ENCODE results near the gene LRBA.
"Not testable (repeated sequence)": the region's sequence is repeated elsewhere in the genome, so short reads cannot be mapped to it uniquely, and the experiment has no call there.

The LRBA gene

GRCh38 chr4:150578745-150579501 is 436.2 kb downstream of the LRBA start:
- no peak for DNase-seq (ENCODE audit: low read depth in 2 of 3, low spot score in 2 of 3)

DNA sequence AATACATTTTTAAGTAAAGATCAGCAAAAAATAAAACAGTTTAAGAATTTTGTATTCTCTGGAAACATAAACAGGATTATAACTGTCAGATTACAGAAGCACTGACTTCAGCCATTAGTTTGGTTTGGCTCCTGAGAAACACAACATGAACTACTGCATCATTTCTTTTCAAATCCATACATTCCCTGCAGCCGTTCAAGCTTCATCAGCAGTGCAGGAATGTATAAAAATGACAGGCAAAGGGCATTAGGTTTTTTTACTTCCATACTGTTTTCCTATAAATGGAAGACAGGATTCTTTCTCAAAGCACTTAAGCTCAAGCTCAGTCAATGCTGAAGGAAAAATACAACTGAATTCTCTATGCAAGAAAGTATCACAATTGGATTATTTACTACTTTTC is 437.3 kb downstream of the LRBA start:
- no peak for DNase-seq (ENCODE audit: low read depth in 2 of 3, low spot score in 2 of 3)

DNA sequence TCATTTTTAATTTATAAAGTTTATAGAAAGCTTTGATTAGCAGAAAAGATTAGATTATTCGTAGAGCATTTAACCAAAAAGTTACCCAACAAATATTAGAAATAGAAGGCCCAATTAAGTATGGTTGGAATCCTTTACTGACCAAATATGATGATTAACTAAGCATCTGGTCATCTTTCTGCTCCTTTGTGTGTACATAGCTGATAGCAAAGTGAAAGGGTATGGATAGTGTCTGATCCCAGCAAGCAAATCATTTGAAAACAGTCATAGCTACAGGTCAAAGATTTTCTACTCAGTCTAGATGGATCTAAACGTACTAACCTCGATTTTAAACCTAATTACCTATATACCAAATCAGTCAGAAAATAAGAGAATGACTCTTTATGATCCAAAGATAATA is 440.4 kb downstream of the LRBA start:
- DNase-seq (ENCODE audit: low read depth in 2 of 3, low spot score in 2 of 3): no peak

DNA sequence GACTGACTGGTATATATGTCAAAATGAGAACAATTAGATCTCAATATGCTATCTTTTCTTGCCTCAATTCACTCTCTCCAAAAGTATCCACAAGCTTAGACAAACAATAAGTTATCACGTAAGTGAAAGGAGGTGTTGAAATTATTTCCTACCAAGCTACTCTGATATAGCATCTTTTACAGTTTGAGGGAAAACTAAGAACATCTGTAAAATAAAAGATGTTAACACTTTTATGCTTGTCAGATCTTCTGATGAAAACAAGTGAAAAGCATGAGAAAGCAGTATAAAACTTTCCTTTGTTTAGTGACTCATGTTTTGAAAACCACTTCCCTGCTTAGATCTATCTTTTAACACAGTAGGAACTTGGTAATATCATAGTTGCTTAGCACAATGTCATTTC is 441.6 kb downstream of the LRBA start:
- DNase-seq (ENCODE audit: low read depth in 2 of 3, low spot score in 2 of 3): no peak

- DNase-seq (ENCODE audit: low read depth in 2 of 3, low spot score in 2 of 3): no peak
These were observed 442.2 kb downstream of the LRBA start for GRCh38 chr4:150572704-150573504.

DNA sequence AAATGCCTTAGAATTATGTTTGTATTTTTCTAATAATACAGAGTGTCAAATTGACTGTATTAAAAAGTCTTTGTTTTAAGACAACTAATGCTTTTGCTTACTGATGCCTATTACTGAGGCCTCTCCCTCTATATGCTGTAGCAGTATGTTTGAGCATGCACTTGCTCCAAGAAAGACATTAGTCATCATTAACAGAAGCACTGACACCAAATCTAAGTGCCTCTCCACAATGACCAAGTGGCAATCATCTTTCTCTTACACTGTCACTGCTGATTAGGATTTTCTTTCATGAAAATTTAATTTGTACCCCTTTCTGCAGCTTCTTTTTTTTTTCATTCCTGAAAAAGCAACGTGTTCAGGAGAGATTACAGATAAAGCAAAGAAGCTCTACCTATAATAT is 444.2 kb downstream of the LRBA start:
- DNase-seq (ENCODE audit: low read depth in 2 of 3, low spot score in 2 of 3): no peak

DNA sequence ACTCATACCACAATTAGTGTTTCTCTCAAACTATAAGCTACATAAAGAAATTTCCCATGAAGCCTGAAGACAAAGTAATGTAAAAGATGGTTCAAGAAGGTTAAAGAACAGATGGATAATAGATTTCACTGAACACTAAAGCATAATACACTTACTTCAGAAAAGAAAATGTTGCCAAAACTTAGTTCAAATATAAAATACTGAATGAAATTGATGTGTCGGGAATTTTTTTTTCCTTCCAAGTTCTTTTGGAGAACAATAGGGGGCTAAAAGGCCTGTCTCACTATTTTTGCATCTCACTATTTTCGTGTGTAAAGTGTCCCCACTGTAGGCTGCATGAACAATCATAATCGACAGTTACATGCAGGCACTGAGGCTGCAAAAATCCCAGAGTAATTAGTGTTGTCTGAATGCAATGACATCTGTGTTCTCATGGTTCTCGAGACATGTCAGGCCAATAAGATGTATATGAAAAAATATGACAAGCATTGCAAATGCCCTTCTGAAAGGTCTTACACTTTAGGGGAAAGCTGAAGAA is 445.0 kb downstream of the LRBA start:
- no peak for DNase-seq (ENCODE audit: low read depth in 2 of 3, low spot score in 2 of 3)

DNA sequence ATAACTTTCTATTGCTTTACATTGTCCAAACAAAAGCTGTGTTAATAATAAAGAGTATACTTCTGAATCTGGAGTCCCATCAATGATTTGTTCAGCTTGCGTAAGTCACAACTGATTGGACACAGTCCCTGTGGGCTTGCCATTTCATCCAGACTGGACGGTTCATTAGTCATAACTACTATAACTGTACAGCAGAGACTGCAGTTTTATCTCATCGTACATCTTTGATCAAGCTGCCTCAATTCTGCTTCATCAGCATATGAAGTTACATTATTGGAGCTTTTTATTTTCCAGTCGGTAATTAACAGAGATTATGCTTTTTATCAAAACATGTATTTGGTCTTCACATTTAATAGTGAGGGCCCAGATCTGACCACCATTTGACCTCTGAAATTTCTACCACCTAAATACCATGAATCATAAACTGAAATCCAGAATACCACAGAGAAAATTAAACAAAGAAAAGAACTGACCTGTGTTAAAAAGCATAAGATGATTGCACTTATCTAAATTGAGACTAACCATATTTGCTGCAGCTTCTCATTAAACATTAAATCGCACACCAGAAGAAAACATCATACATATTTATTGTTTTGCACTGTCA is 445.6 kb downstream of the LRBA start:
- DNase-seq (ENCODE audit: low read depth in 2 of 3, low spot score in 2 of 3): no peak

GRCh38 chr4:150567070-150567469 is 448.0 kb downstream of the LRBA start:
- DNase-seq (ENCODE audit: low read depth in 2 of 3, low spot score in 2 of 3): no peak

GRCh38 chr4:150564967-150565366 is 450.1 kb downstream of the LRBA start:
- not testable (repeated sequence) for DNase-seq (ENCODE audit: low read depth in 2 of 3, low spot score in 2 of 3)

- no peak for DNase-seq (ENCODE audit: low read depth in 2 of 3, low spot score in 2 of 3)
These were observed 452.3 kb downstream of the LRBA start for GRCh38 chr4:150562751-150563150.

GRCh38 chr4:150562250-150562649 is 452.8 kb downstream of the LRBA start:
- no peak for DNase-seq (ENCODE audit: low read depth in 2 of 3, low spot score in 2 of 3)

GRCh38 chr4:150561143-150561737 is 453.8 kb downstream of the LRBA start:
- DNase-seq (ENCODE audit: low read depth in 2 of 3, low spot score in 2 of 3): no peak

DNA sequence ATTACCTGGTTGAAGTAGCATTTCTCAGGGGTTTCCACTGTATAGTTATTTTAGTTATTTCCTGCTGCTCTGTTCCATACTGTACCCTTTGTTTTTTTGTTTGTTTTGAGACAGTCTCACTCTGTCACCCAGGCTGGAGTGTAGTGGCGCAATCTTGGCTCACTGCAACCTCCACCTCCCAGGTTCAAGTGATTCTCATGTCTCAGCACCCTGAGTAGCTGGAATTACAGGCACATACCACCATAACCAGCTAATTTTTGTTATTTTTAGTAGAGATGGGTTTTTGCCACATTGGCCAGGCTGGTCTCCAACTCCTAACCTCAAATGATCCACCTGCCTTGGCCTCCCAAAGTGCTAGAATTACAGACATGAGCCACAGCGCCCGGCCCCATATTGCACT is 457.3 kb downstream of the LRBA start:
- DNase-seq (ENCODE audit: low read depth in 2 of 3, low spot score in 2 of 3): not testable (repeated sequence)

- no peak for DNase-seq (ENCODE audit: low read depth in 2 of 3, low spot score in 2 of 3)
These were observed 467.8 kb downstream of the LRBA start for GRCh38 chr4:150547154-150547838.

- DNase-seq (ENCODE audit: low read depth in 2 of 3, low spot score in 2 of 3): no peak
These were observed 468.8 kb downstream of the LRBA start for GRCh38 chr4:150546286-150546685.

DNA sequence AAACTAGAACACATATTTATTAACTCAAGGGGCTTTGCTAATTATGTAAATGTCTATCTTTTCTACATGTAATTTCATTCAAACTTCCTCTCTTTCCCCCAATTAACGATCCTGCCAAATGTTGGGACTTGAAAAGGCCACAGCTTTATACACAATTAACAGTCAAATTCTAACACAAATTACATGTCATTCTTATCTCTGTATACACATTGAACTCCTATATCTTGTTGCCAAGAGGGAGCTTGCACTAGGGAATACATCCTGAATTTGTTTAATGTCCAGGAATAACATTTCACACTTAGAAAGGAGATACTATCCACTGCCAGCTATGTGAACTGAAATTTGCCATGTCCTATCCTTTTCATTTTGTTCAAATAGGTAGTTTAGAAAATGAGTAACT is 472.0 kb downstream of the LRBA start:
- DNase-seq (ENCODE audit: low read depth in 2 of 3, low spot score in 2 of 3): no peak

DNA sequence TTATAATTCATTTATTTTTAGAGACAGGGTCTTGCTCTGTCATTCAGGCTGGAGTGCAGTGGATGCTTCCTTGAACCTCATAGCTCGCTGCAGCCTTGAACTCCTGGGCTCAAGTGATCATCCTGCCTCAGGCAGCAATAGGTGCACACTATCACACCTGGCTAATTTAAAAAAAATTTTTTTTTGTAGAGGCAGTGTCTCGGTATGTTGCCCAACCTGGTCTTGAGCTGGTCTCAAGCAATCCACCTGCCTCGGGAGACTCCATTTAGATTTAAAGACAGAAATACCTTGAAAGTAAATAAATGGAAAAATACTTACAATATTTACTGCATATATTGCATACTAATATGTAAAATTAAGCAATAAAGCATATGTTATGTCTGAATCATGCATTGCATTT is 473.4 kb downstream of the LRBA start:
- no peak for DNase-seq (ENCODE audit: low read depth in 2 of 3, low spot score in 2 of 3)

GRCh38 chr4:150540959-150541360 is 474.1 kb downstream of the LRBA start:
- no peak for DNase-seq (ENCODE audit: low read depth in 2 of 3, low spot score in 2 of 3)

GRCh38 chr4:150540536-150540935 is 474.5 kb downstream of the LRBA start:
- DNase-seq (ENCODE audit: low read depth in 2 of 3, low spot score in 2 of 3): no peak

GRCh38 chr4:150537911-150538310 is 477.2 kb downstream of the LRBA start:
- not testable (repeated sequence) for DNase-seq (ENCODE audit: low read depth in 2 of 3, low spot score in 2 of 3)

All from activated CD8-positive, alpha-beta memory T cell treated with anti-CD3 and anti-CD28 coated beads for 48 hours (primary cell).